ENCODE measurements around the gene LSM3.

LSM3 gene

GRCh38 chr3:14210843-14211594, 32.4 kb downstream of the LSM3 start:
- H4K91ac ChIP-seq (ENCODE audit: low read depth, low read length, poor library complexity) = no peak overlapping the region
- no peaks in the 10 kb centered on the region for H3K9me3 ChIP-seq (replicated peaks in 1 of 2; ENCODE audit: control insufficient read depth in 2 of 2, insufficient read depth in 1 of 2, low read depth in 1 of 2, low read length in 2 of 2)
- H2BK120ac ChIP-seq (ENCODE audit: low read depth, low read length) = no peak overlapping the region
- H2BK15ac ChIP-seq (ENCODE audit: low read length) = no peak overlapping the region
- no peak overlapping the region for H3K14ac ChIP-seq (ENCODE audit: low read length)
- no peak overlapping the region for H3K27ac ChIP-seq (replicated peaks; ENCODE audit: low read length)
- H2BK12ac ChIP-seq (ENCODE audit: low read length) = no peak overlapping the region
- no peak overlapping the region for H3K18ac ChIP-seq (ENCODE audit: low read length)
- no peaks in the 10 kb centered on the region for H3K36me3 ChIP-seq (replicated peaks in 1 of 2; ENCODE audit: control insufficient read depth in 2 of 2, insufficient read depth in 2 of 2, low read length in 2 of 2)
- H2BK5ac ChIP-seq (ENCODE audit: low read length) = no peak overlapping the region
- H2AFZ ChIP-seq (ENCODE audit: low read length) = peak overlapping the region; percentile 70
- H3K4me2 ChIP-seq (ENCODE audit: insufficient read depth, low read length, poor library complexity, severe bottlenecking) = no peak overlapping the region
- no peak for DNase-seq (ENCODE audit: low spot score)
- H3K9ac ChIP-seq (ENCODE audit: low read depth, low read length, poor library complexity) = no peak overlapping the region
- H3K27me3 ChIP-seq (ENCODE audit: control insufficient read depth in 3 of 3, insufficient read depth in 3 of 3, low read depth in 1 of 3, low read length in 3 of 3) = no peaks in the 10 kb centered on the region
- no CpG with 5 or more reads among the region's 4 CpGs for WGBS, 2 donors (ENCODE audit: extremely low coverage in 2 of 2, insufficient read length in 2 of 2, insufficient replicate concordance in 1 of 2)
- peaks cover 11 to 14% of the 10 kb centered on the region in 2 donors for H3K4me1 ChIP-seq (ENCODE audit: control insufficient read depth in 2 of 2, insufficient read depth in 1 of 2, low read depth in 1 of 2, low read length in 2 of 2)
- no peak overlapping the region for H4K8ac ChIP-seq (ENCODE audit: low read depth, low read length)
- H3K23ac ChIP-seq (ENCODE audit: low read depth, low read length, poor library complexity) = no peak overlapping the region
- no peak overlapping the region for H3K4ac ChIP-seq (ENCODE audit: low read length)
- no peak overlapping the region for H2AK5ac ChIP-seq (ENCODE audit: low read depth, low read length)
- no peak overlapping the region for H3K4me3 ChIP-seq (ENCODE audit: low read length in 2 of 2)
- no peaks in the 10 kb centered on the region for H3K79me1 ChIP-seq (ENCODE audit: low read depth, low read length)

- no peak overlapping the region for H2AK5ac ChIP-seq (ENCODE audit: low read depth, low read length)
Observed at GRCh38 chr3:14211621-14212020, 33.0 kb downstream of the LSM3 start.

GRCh38 chr3:14212032-14212431, 33.4 kb downstream of the LSM3 start:
- Histone ChIP-seq H2BK15ac (ENCODE audit: low read length) (no peak overlapping the region), H2AK5ac (ENCODE audit: low read depth, low read length) (no peak overlapping the region), H2BK12ac (ENCODE audit: low read length) (no peak overlapping the region), H3K27me3 (ENCODE audit: control insufficient read depth in 3 of 3, insufficient read depth in 3 of 3, low read depth in 1 of 3, low read length in 3 of 3) (no peaks in the 10 kb centered on the region), H3K4me1 (ENCODE audit: control insufficient read depth in 2 of 2, insufficient read depth in 1 of 2, low read depth in 1 of 2, low read length in 2 of 2) (peaks cover 11 to 14% of the 10 kb centered on the region in 2 donors), H3K36me3 (replicated peaks in 1 of 2; ENCODE audit: control insufficient read depth in 2 of 2, insufficient read depth in 2 of 2, low read length in 2 of 2) (no peaks in the 10 kb centered on the region), H3K18ac (ENCODE audit: low read length) (no peak overlapping the region), H3K4me3 (ENCODE audit: low read length in 2 of 2) (no peak overlapping the region), H2AFZ (ENCODE audit: low read length) (peak overlapping the region; percentile 70), H3K9ac (ENCODE audit: low read depth, low read length, poor library complexity) (no peak overlapping the region), H2BK120ac (ENCODE audit: low read depth, low read length) (no peak overlapping the region), H3K23ac (ENCODE audit: low read depth, low read length, poor library complexity) (no peak overlapping the region), H3K9me3 (replicated peaks in 1 of 2; ENCODE audit: control insufficient read depth in 2 of 2, insufficient read depth in 1 of 2, low read depth in 1 of 2, low read length in 2 of 2) (no peaks in the 10 kb centered on the region), H4K91ac (ENCODE audit: low read depth, low read length, poor library complexity) (no peak overlapping the region), H4K8ac (ENCODE audit: low read depth, low read length) (no peak overlapping the region), H3K79me1 (ENCODE audit: low read depth, low read length) (no peaks in the 10 kb centered on the region), H2BK5ac (ENCODE audit: low read length) (no peak overlapping the region), H3K4me2 (ENCODE audit: insufficient read depth, low read length, poor library complexity, severe bottlenecking) (no peak overlapping the region), H3K4ac (ENCODE audit: low read length) (no peak overlapping the region), H3K27ac (replicated peaks; ENCODE audit: low read length) (no peak overlapping the region), H3K14ac (ENCODE audit: low read length) (no peak overlapping the region)
- DNase-seq (ENCODE audit: low spot score) = no peak
- no CpG with 5 or more reads among the region's 3 CpGs for WGBS, 2 donors (ENCODE audit: extremely low coverage in 2 of 2, insufficient read length in 2 of 2, insufficient replicate concordance in 1 of 2)

More at GRCh38 chr3:14211621-14212020, 33.0 kb downstream of the LSM3 start:
- Histone ChIP-seq H3K18ac (ENCODE audit: low read length) (no peak overlapping the region), H3K36me3 (replicated peaks in 1 of 2; ENCODE audit: control insufficient read depth in 2 of 2, insufficient read depth in 2 of 2, low read length in 2 of 2) (no peaks in the 10 kb centered on the region), H3K27me3 (ENCODE audit: control insufficient read depth in 3 of 3, insufficient read depth in 3 of 3, low read depth in 1 of 3, low read length in 3 of 3) (no peaks in the 10 kb centered on the region), H4K8ac (ENCODE audit: low read depth, low read length) (no peak overlapping the region), H2AFZ (ENCODE audit: low read length) (peak overlapping the region; percentile 70), H3K4ac (ENCODE audit: low read length) (no peak overlapping the region), H3K14ac (ENCODE audit: low read length) (no peak overlapping the region), H3K79me1 (ENCODE audit: low read depth, low read length) (no peaks in the 10 kb centered on the region), H3K4me1 (ENCODE audit: control insufficient read depth in 2 of 2, insufficient read depth in 1 of 2, low read depth in 1 of 2, low read length in 2 of 2) (peaks cover 11 to 14% of the 10 kb centered on the region in 2 donors), H3K4me2 (ENCODE audit: insufficient read depth, low read length, poor library complexity, severe bottlenecking) (no peak overlapping the region), H3K9ac (ENCODE audit: low read depth, low read length, poor library complexity) (no peak overlapping the region), H3K9me3 (replicated peaks in 1 of 2; ENCODE audit: control insufficient read depth in 2 of 2, insufficient read depth in 1 of 2, low read depth in 1 of 2, low read length in 2 of 2) (no peaks in the 10 kb centered on the region), H2BK5ac (ENCODE audit: low read length) (no peak overlapping the region), H3K23ac (ENCODE audit: low read depth, low read length, poor library complexity) (no peak overlapping the region), H3K4me3 (ENCODE audit: low read length in 2 of 2) (no peak overlapping the region), H2BK15ac (ENCODE audit: low read length) (no peak overlapping the region), H2BK12ac (ENCODE audit: low read length) (no peak overlapping the region), H4K91ac (ENCODE audit: low read depth, low read length, poor library complexity) (no peak overlapping the region), H3K27ac (replicated peaks; ENCODE audit: low read length) (no peak overlapping the region), H2BK120ac (ENCODE audit: low read depth, low read length) (no peak overlapping the region)
- no CpG with 5 or more reads among the region's 4 CpGs for WGBS, 2 donors (ENCODE audit: extremely low coverage in 2 of 2, insufficient read length in 2 of 2, insufficient replicate concordance in 1 of 2)
- DNase-seq (ENCODE audit: low spot score) = no peak

GRCh38 chr3:14213066-14213774, 34.6 kb downstream of the LSM3 start:
- H3K4me1 ChIP-seq (ENCODE audit: control insufficient read depth in 2 of 2, insufficient read depth in 1 of 2, low read depth in 1 of 2, low read length in 2 of 2) = peaks cover 11 to 14% of the 10 kb centered on the region in 2 donors
- no peak overlapping the region for H3K23ac ChIP-seq (ENCODE audit: low read depth, low read length, poor library complexity)
- H3K4me2 ChIP-seq (ENCODE audit: insufficient read depth, low read length, poor library complexity, severe bottlenecking) = no peak overlapping the region
- no peak overlapping the region for H2BK5ac ChIP-seq (ENCODE audit: low read length)
- H3K36me3 ChIP-seq (replicated peaks in 1 of 2; ENCODE audit: control insufficient read depth in 2 of 2, insufficient read depth in 2 of 2, low read length in 2 of 2) = no peaks in the 10 kb centered on the region
- H4K8ac ChIP-seq (ENCODE audit: low read depth, low read length) = no peak overlapping the region
- H4K91ac ChIP-seq (ENCODE audit: low read depth, low read length, poor library complexity) = no peak overlapping the region
- H3K27me3 ChIP-seq (ENCODE audit: control insufficient read depth in 3 of 3, insufficient read depth in 3 of 3, low read depth in 1 of 3, low read length in 3 of 3) = no peaks in the 10 kb centered on the region
- H3K9ac ChIP-seq (ENCODE audit: low read depth, low read length, poor library complexity) = no peak overlapping the region
- H3K4ac ChIP-seq (ENCODE audit: low read length) = no peak overlapping the region
- H2BK120ac ChIP-seq (ENCODE audit: low read depth, low read length) = no peak overlapping the region
- WGBS, 2 donors (ENCODE audit: extremely low coverage in 2 of 2, insufficient read length in 2 of 2, insufficient replicate concordance in 1 of 2) = no CpG with 5 or more reads among the region's 7 CpGs
- no peak overlapping the region for H2BK15ac ChIP-seq (ENCODE audit: low read length)
- no peak overlapping the region for H2AK5ac ChIP-seq (ENCODE audit: low read depth, low read length)
- H2AFZ ChIP-seq (ENCODE audit: low read length) = no peak overlapping the region
- H3K79me1 ChIP-seq (ENCODE audit: low read depth, low read length) = no peaks in the 10 kb centered on the region
- H3K4me3 ChIP-seq (ENCODE audit: low read length in 2 of 2) = no peak overlapping the region
- H3K18ac ChIP-seq (ENCODE audit: low read length) = no peak overlapping the region
- H2BK12ac ChIP-seq (ENCODE audit: low read length) = no peak overlapping the region
- H3K9me3 ChIP-seq (replicated peaks in 1 of 2; ENCODE audit: control insufficient read depth in 2 of 2, insufficient read depth in 1 of 2, low read depth in 1 of 2, low read length in 2 of 2) = no peaks in the 10 kb centered on the region
- H3K27ac ChIP-seq (replicated peaks; ENCODE audit: low read length) = no peak overlapping the region
- H3K14ac ChIP-seq (ENCODE audit: low read length) = no peak overlapping the region
- DNase-seq (ENCODE audit: low spot score) = no peak
